Sigmoid colon (tissue), 7 donors: ENCODE measurements around the gene GRXCR1. TPM values are rescaled to one million over a fixed set of nuclear protein-coding genes. Genes with fewer than 3 reads are reported as not detected.

Experiments
- DNase-seq: peaks from one replicate; pipeline ENCODE4 v3.0.0-alpha.2; 2019
- H3K27ac ChIP-seq, 4 donors: fragments of 200-600 bp; sonication (generic); one replicate each; pipeline ENCODE4 v1.5.1; 2016 to 2019; ENCODE audit warnings: mild to moderate bottlenecking in 1 of 4
- H3K27me3 ChIP-seq, 3 donors: fragments of 200-600 bp; sonication (generic); one replicate each; pipeline ENCODE4 v1.5.1; 2019; ENCODE audit warnings: mild to moderate bottlenecking in 1 of 3
- H3K36me3 ChIP-seq, 4 donors: fragments of 200-600 bp; sonication (generic); one replicate each; pipeline ENCODE4 v1.5.1; 2016 to 2019
- H3K4me1 ChIP-seq, 4 donors: fragments of 200-600 bp; sonication (generic); one replicate each; pipeline ENCODE4 v1.5.1; 2017 to 2019
- H3K4me3 ChIP-seq, 4 donors: fragments of 200-600 bp; sonication (generic); one replicate each; pipeline ENCODE4 v1.5.1; 2017 to 2019; ENCODE audit warnings: mild to moderate bottlenecking in 2 of 4, moderate library complexity in 1 of 4
- H3K9me3 ChIP-seq, 4 donors: fragments of 200-600 bp in 3 of 4; sonication (generic) in 3 of 4; one replicate each; pipeline versions ENCODE4 v1.5.1 to v1.6.1; 2013 to 2019
- EP300 ChIP-seq, 4 donors: sonication (generic); formaldehyde crosslinking; IDR thresholded peaks; one replicate each; pipeline ENCODE4 v1.6.1; 2017; ENCODE audit warnings: antibody characterized with exemption in 4 of 4
- POLR2A ChIP-seq, 2 donors: fragments of 450-650 bp; IDR thresholded peaks; one replicate each; pipeline ENCODE4 v1.6.1; 2016; ENCODE audit warnings: antibody characterized with exemption in 2 of 2, mild to moderate bottlenecking in 2 of 2, moderate library complexity in 2 of 2
- POLR2AphosphoS5 ChIP-seq, 4 donors: sonication (generic); formaldehyde crosslinking; IDR thresholded peaks; one replicate each; pipeline ENCODE4 v1.6.1; 2017; ENCODE audit warnings: antibody characterized with exemption in 4 of 4
- WGBS, 2 donors: extraction: QIAGEN DNeasy Blood & Tissue Kit; methylation state at CpG; one replicate each; pipeline ENCODE4 v1.1.7; 2013; 5-methylcytosine and 5-hydroxymethylcytosine counted together
- intact Hi-C: fragments of 100-400 bp; cut with DNase I; formaldehyde crosslinking; loops from one replicate; pipeline ENCODE4 v1.15.1; 2023
- polyA plus RNA-seq, 3 donors: library from polyadenylated mRNA; stranded (reverse); fragments of 200-250 nt; gene quantifications; one replicate each; pipeline ENCODE4 v1.2.3, GENCODE V29; 2013
- total RNA-seq, 4 donors: library from RNA; depleted of rRNA; stranded (reverse); fragments of >200 nt; gene quantifications; one replicate each; pipeline ENCODE4 v1.1.0, GENCODE V29; 2016
- TF ChIP-seq, protein P1 (sequence below), 4 experiments: fragments of 450-650 bp in 3 of 4; fragments of 200-600 bp in 1 of 4; IDR thresholded peaks; one replicate each; pipeline ENCODE4 v1.5.1; 2016 to 2019; ENCODE audit warnings: antibody characterized with exemption in 4 of 4, mild to moderate bottlenecking in 3 of 4, moderate library complexity in 2 of 4
- donor health status: healthy with polysubstance abuse.
- donor health status: Bipolar disorder and iron deficiency.
- donor health status: healthy.

Gene GRXCR1
- total RNA-seq: not detected
- polyA plus RNA-seq: not detected

DNA sequence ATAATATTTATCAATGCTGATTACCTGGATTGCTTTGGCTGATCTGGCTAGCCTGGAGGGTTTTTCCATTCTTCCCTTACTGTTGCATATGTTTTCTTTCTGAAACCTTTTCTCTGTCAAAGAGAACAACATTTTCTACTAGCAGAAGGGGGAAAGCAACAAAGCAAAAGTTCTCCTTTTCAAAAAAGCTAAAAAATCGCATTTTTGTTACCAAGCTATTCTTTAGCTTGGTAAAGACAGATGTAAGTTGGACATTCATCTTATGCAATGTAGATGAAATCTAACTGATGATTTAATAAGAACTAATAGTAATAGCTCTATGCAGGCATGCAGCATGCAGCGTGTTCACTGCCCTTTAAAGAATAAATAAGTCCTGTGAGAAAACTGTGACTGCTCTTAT lies at the start of gene GRXCR1:
TSS of gene GRXCR1 (plus strand) at position 301 of the 400 bp plus-strand sequence. CDS start 554 bp downstream, outside the sequence.
- Histone ChIP-seq H3K4me3 (no peak within 1 kb of the TSS), H3K4me1 (no peaks in the 10 kb centered on the region), H3K9me3 (no peaks in the 10 kb centered on the region), H3K27me3 (no peaks in the 10 kb centered on the region), H3K36me3 (no peaks in the 10 kb centered on the region), H3K27ac (no peak within 1 kb of the TSS)
- 80 to 85% methylated on average over 2 of the region's 2 CpGs for WGBS, 2 donors
- TF ChIP-seq EP300 (IDR thresholded peaks at IDR 0.05) (no peak), POLR2A (IDR thresholded peaks at IDR 0.05) (no peak), POLR2AphosphoS5 (IDR thresholded peaks at IDR 0.05) (no peak)
- TF ChIP-seq, protein P1, sequence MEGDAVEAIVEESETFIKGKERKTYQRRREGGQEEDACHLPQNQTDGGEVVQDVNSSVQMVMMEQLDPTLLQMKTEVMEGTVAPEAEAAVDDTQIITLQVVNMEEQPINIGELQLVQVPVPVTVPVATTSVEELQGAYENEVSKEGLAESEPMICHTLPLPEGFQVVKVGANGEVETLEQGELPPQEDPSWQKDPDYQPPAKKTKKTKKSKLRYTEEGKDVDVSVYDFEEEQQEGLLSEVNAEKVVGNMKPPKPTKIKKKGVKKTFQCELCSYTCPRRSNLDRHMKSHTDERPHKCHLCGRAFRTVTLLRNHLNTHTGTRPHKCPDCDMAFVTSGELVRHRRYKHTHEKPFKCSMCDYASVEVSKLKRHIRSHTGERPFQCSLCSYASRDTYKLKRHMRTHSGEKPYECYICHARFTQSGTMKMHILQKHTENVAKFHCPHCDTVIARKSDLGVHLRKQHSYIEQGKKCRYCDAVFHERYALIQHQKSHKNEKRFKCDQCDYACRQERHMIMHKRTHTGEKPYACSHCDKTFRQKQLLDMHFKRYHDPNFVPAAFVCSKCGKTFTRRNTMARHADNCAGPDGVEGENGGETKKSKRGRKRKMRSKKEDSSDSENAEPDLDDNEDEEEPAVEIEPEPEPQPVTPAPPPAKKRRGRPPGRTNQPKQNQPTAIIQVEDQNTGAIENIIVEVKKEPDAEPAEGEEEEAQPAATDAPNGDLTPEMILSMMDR (IDR thresholded peaks at IDR 0.05): no peak
- DNase-seq: no peak
- intact Hi-C loops: no loop called here

DNA sequence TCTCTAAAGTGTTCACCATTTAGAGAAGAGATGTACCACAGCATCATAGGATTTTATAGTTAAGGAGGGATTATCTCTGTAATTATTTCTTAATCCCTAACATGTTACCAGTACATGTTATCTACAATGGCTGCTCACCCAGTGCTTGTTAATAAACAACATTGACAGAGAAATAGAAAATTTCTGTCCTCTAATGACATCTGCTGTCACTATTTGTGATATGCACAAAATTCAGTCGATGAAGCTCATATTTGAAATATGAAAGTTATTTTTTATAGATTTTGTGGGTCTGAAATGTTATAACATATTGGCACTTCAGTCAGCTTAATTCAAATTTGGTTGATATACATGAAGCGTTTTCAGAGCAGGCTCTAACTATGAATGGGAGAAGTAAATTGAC lies 48.8 kb upstream of the GRXCR1 start:
- 85 to 86% methylated on average over 2 of the region's 2 CpGs for WGBS, 2 donors
- Histone ChIP-seq H3K27me3 (no peaks in the 10 kb centered on the region), H3K4me3 (no peak overlapping the region), H3K4me1 (no peaks in the 10 kb centered on the region), H3K9me3 (no peaks in the 10 kb centered on the region), H3K36me3 (no peaks in the 10 kb centered on the region), H3K27ac (no peak overlapping the region)
- TF ChIP-seq POLR2AphosphoS5 (IDR thresholded peaks at IDR 0.05): no peak
- TF ChIP-seq POLR2A (IDR thresholded peaks at IDR 0.05): no peak
- TF ChIP-seq, protein P1 (IDR thresholded peaks at IDR 0.05): no peak
- no peak for TF ChIP-seq EP300 (IDR thresholded peaks at IDR 0.05)
- intact Hi-C loops: no loop called here
- no peak for DNase-seq

DNA sequence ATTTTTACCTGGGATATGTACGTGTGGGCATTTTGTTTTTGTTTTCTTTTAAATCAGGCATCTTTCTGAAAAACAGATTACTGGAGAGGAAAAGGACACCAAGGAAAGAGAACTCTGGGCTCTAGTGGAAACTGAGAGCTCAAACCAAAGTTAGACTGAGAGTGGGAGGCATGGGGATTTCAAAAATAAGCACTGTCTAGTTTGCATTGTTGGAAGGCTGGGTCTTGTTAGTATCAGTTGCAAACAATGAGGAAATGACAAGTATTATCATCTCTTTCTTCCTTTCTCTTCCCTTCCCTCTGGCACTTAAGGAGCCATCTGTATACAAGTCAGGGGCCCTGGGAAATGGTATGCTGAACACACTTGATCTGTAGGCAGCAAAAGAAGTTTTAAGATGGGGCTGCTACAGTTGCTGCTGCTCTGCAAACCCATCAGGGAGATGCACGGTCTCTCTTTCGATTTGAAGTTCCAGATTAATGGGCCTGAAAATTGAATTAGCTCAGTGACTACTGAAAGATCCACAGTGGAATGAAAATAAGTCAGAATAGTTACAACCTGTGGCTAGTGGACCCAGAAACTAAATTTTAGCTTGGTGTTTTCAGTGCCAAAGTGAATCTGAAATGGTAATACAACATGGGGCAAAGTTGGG lies 48.0 kb upstream of the GRXCR1 start:
- Histone ChIP-seq H3K36me3 (no peaks in the 10 kb centered on the region), H3K4me1 (no peaks in the 10 kb centered on the region), H3K27me3 (no peaks in the 10 kb centered on the region), H3K4me3 (no peak overlapping the region), H3K27ac (no peak overlapping the region), H3K9me3 (no peaks in the 10 kb centered on the region)
- no peak for DNase-seq
- TF ChIP-seq, protein P1 (IDR thresholded peaks at IDR 0.05): no peak
- TF ChIP-seq POLR2A (IDR thresholded peaks at IDR 0.05): no peak
- no peak for TF ChIP-seq EP300 (IDR thresholded peaks at IDR 0.05)
- no peak for TF ChIP-seq POLR2AphosphoS5 (IDR thresholded peaks at IDR 0.05)
- intact Hi-C loops: no loop called here
- 86 to 87% methylated on average over 3 of the region's 3 CpGs for WGBS, 2 donors

DNA sequence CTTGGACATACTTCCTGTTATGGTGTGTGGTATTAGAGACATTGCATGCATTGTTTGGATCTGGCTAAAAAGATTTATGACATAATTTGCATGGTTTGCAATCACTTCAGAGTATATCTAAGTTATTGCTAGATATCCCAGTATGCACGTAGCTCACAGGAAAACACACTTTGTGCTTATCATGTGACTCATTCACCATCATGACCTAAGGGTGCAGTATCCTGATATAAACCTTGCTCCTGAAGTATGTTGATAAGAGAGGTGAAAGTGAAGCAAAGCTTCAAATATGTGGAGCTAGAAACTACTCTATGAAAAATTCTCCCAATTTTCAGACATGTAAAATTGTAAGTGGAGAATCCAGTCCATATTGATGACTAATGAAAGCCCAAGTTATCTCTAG lies 46.9 kb upstream of the GRXCR1 start:
- intact Hi-C loops: no loop called here
- Histone ChIP-seq H3K27me3 (no peaks in the 10 kb centered on the region), H3K4me3 (no peak overlapping the region), H3K36me3 (no peaks in the 10 kb centered on the region), H3K9me3 (no peaks in the 10 kb centered on the region), H3K27ac (no peak overlapping the region), H3K4me1 (no peaks in the 10 kb centered on the region)
- TF ChIP-seq POLR2AphosphoS5 (IDR thresholded peaks at IDR 0.05): no peak
- no peak for TF ChIP-seq EP300 (IDR thresholded peaks at IDR 0.05)
- TF ChIP-seq, protein P1 (IDR thresholded peaks at IDR 0.05): no peak
- TF ChIP-seq POLR2A (IDR thresholded peaks at IDR 0.05): no peak
- no peak for DNase-seq
- 6 to 25% methylated on average over 1 of the region's 1 CpG for WGBS, 2 donors

DNA sequence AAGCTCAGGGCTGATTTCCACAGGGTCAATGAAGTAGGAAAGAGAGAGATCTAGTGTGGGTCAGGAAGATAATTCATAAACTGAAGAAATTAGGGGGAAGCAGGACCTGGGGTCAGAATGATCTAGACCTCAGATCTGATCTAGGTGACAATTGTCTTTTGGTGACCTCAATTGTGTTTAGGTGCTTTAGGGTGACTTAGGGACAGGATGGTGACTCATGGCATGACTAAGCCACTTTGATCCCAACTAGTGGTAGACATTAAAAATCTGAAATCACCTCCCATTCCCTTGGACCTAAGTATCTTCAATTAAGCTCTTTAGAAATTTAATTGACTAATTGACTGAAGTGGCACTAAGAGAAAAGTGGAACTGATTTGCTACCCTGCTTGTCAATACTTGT lies 36.7 kb upstream of the GRXCR1 start:
- no peak for DNase-seq
- intact Hi-C loops: no loop called here
- Histone ChIP-seq H3K4me3 (no peak overlapping the region), H3K27me3 (no peaks in the 10 kb centered on the region), H3K9me3 (peaks cover 0 to 3% (median 0%) of the 10 kb centered on the region in 4 donors), H3K4me1 (no peaks in the 10 kb centered on the region), H3K27ac (no peak overlapping the region), H3K36me3 (no peaks in the 10 kb centered on the region)
- TF ChIP-seq EP300 (IDR thresholded peaks at IDR 0.05) (no peak), POLR2A (IDR thresholded peaks at IDR 0.05) (no peak), POLR2AphosphoS5 (IDR thresholded peaks at IDR 0.05) (no peak)
- TF ChIP-seq, protein P1 (IDR thresholded peaks at IDR 0.05): no peak
